PFSK-1 (cell line): ENCODE results near the gene RHBDD1.

Source experiments
- FOXP2 ChIP-seq: optimal IDR thresholded peaks from 2 replicates; pipeline ENCODE3; 2011; ENCODE audit warnings: borderline replicate concordance, control low read depth, inconsistent platforms; ENCODE audit not compliant: insufficient read depth; ENCODE audit errors: extremely low read length, extremely low read depth
- POLR2AphosphoS5 ChIP-seq: IDR thresholded peaks from 2 replicates; pipeline ENCODE4 v1.6.1; 2012; ENCODE audit warnings: low read depth, mild to moderate bottlenecking, control low read depth, low read length, moderate library complexity
- SIN3A ChIP-seq: IDR thresholded peaks from 2 replicates; pipeline ENCODE4 v1.6.1; 2012; ENCODE audit warnings: mild to moderate bottlenecking, low read length, moderate library complexity, borderline replicate concordance; ENCODE audit not compliant: insufficient read depth
- TAF1 ChIP-seq: IDR thresholded peaks from 2 replicates; pipeline ENCODE4 v1.6.1; 2012; ENCODE audit warnings: low read length, control low read depth, borderline replicate concordance; ENCODE audit not compliant: insufficient read depth
- TF ChIP-seq, protein P1 (sequence below), 2 experiments: IDR thresholded peaks; 2 replicates each; pipeline versions ENCODE4 v1.6.1 to v1.8.0; 2011 to 2012; ENCODE audit warnings: low read depth in 2 of 2, low read length in 2 of 2, control low read depth in 1 of 2, inconsistent platforms in 1 of 2, mild to moderate bottlenecking in 1 of 2, moderate library complexity in 1 of 2; ENCODE audit not compliant: insufficient read depth in 1 of 2

The RHBDD1 gene

DNA sequence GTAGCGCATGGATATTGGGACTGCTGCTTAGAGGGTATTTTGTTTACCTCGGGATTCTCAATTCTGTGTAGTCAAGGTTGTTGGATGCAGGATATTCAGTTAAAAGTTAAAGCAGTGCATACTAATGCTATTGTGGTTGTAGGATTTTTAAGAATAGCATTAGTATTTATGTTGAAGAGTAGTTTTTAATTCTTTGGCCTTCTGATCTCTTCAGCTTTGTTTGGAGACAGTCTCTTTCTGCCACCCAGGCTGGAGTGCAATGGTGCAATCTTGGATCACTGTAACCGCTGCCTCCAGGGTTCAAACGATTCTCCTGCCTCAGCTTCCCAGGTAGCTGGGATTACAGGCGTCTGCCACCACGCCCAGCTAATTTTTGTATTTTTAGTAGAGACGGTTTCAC lies 1.5 kb downstream of the RHBDD1 start:
- TF ChIP-seq SIN3A (no peak), TAF1 (no peak), POLR2AphosphoS5 (no peak), FOXP2 (no peak)
- TF ChIP-seq, protein P1, sequence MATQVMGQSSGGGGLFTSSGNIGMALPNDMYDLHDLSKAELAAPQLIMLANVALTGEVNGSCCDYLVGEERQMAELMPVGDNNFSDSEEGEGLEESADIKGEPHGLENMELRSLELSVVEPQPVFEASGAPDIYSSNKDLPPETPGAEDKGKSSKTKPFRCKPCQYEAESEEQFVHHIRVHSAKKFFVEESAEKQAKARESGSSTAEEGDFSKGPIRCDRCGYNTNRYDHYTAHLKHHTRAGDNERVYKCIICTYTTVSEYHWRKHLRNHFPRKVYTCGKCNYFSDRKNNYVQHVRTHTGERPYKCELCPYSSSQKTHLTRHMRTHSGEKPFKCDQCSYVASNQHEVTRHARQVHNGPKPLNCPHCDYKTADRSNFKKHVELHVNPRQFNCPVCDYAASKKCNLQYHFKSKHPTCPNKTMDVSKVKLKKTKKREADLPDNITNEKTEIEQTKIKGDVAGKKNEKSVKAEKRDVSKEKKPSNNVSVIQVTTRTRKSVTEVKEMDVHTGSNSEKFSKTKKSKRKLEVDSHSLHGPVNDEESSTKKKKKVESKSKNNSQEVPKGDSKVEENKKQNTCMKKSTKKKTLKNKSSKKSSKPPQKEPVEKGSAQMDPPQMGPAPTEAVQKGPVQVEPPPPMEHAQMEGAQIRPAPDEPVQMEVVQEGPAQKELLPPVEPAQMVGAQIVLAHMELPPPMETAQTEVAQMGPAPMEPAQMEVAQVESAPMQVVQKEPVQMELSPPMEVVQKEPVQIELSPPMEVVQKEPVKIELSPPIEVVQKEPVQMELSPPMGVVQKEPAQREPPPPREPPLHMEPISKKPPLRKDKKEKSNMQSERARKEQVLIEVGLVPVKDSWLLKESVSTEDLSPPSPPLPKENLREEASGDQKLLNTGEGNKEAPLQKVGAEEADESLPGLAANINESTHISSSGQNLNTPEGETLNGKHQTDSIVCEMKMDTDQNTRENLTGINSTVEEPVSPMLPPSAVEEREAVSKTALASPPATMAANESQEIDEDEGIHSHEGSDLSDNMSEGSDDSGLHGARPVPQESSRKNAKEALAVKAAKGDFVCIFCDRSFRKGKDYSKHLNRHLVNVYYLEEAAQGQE (IDR thresholded peaks at IDR 0.05; ENCODE audit: insufficient read depth in 1 of 2, low read depth in 2 of 2, low read length in 2 of 2), result no peak

DNA sequence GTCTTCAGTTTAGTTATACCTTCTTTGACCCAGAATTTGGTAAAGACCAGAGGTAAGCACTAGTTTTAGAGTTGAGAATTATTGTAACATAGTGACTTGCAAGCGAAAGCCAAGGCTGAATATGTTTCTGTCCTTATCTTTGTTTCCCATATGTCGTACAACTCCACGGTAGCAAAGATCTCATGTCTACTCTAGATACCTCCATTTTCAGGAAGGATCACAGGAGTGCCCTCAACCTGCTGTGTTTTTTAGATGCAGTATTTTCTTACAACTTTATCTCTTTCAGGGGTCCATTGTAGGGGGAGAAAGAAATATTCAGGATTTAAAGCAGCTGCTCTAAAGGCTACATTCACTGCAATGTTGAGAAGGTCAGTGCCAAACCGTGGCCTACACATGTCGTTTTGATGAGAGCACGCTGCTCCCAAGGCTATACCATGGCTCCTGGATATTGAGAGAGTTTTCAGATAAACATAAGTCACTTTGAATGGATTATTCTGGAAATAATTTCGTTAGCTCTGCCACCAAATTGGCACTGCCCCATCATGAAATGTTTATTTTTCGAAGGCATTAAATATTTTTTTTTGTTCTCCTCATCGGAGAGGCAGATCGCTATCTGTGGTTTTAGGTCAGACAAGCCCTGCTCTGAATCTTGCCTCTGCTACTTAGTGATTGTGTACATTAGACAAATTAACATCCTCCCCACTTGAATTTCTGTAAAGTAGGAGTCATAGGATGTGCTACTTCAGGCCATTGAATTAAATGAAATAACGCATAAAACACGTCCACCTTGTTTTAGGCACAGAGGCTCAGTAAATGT lies 2.1 kb downstream of the RHBDD1 start:
- TF ChIP-seq, protein P1 (IDR thresholded peaks at IDR 0.05; ENCODE audit: insufficient read depth in 1 of 2, low read depth in 2 of 2, low read length in 2 of 2), result no peak
- TF ChIP-seq SIN3A (no peak), POLR2AphosphoS5 (no peak), TAF1 (no peak), FOXP2 (no peak)

DNA sequence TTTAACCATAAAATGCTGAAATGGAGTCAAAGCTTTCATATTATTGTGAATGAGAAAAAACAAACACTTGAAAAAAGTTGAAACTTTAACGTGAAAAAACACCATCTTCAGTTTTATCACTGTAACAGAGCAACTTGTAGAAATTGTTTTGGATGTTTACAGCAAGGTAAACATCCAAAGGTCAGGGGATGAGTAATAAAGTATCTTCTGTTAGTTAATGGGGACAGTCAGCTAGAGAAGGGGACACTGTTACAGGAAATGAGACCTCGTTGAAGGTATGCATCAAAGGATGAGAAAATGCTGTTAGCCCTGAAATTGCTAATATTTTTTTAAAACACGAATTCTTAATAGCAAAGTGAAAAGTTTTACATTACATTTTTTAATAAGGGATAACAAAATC lies 2.9 kb downstream of the RHBDD1 start:
- TF ChIP-seq FOXP2 (no peak), TAF1 (no peak), POLR2AphosphoS5 (no peak), SIN3A (no peak)
- TF ChIP-seq, protein P1 (IDR thresholded peaks at IDR 0.05; ENCODE audit: insufficient read depth in 1 of 2, low read depth in 2 of 2, low read length in 2 of 2), result no peak

DNA sequence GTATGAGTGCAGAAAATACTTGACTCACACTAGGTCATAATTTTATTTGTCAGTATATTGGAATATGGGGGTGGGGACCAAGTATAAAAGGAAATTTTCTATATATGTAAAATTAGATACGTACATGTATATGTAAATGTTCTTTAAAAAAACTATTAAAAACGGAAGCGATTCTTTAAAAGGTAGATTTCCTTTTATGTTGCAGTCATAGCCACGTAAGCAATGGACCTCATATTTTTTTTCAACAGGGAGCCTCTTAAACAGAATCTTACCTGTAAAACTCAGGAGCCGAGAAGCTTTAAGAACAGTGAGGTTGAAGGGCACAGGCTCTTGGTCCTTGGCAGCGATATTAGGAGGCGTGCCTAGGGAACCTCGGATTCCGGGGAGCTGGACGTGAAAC lies 3.3 kb downstream of the RHBDD1 start:
- no peak for TF ChIP-seq SIN3A
- TF ChIP-seq FOXP2, result no peak
- TF ChIP-seq, protein P1 (IDR thresholded peaks at IDR 0.05; ENCODE audit: insufficient read depth in 1 of 2, low read depth in 2 of 2, low read length in 2 of 2), result no peak
- TF ChIP-seq POLR2AphosphoS5, result no peak
- TF ChIP-seq TAF1, result no peak
